H1 (cell line): ENCODE measurements around the gene CDC26. TPM values are rescaled to one million over a fixed set of nuclear protein-coding genes. Genes with fewer than 3 reads are reported as not detected.

Source experiments
- CTCF ChIA-PET: fragments of 300-600 bp; sonication (Branson Sonifier 250); formaldehyde crosslinking; loops from one replicate; lab custom pipeline; 2021; ENCODE audit not compliant: partially characterized antibody; lab: Charles Lee
- POLR2A ChIA-PET: fragments of 300-600 bp; sonication (Branson Sonifier 250); formaldehyde crosslinking; loops from one replicate; lab custom pipeline; 2021; ENCODE audit warnings: inconsistent platforms; ENCODE audit not compliant: partially characterized antibody; lab: Charles Lee
- DNase-seq, 2 experiments: peaks; one replicate each; pipeline versions ENCODE4 v3.0.0 to v3.0.0-alpha.2; 2010 to 2022; ENCODE audit warnings: low spot score in 2 of 2, low read depth in 1 of 2, mixed read lengths in 1 of 2
- FAIRE-seq: peaks from 2 replicates; lab custom pipeline; 2011; peaks lifted over from hg19 to GRCh38; lab: Jason Lieb, UNC
- H2AFZ ChIP-seq: 2 replicates; pipeline ENCODE4 v1.8.1; 2012; ENCODE audit warnings: low read length, inconsistent platforms
- H2AK5ac ChIP-seq: 2 replicates; pipeline ENCODE4 v1.6.1; 2013; ENCODE audit warnings: low read depth, low read length
- H2BK120ac ChIP-seq: replicated peaks from 2 replicates; pipeline ENCODE3; 2013; ENCODE audit warnings: low read depth, low read length, inconsistent platforms
- H2BK12ac ChIP-seq: 2 replicates; pipeline ENCODE4 v1.6.1; 2013; ENCODE audit warnings: low read depth, low read length
- H2BK15ac ChIP-seq: 2 replicates; pipeline ENCODE4 v1.6.1; 2013; ENCODE audit warnings: low read length
- H2BK20ac ChIP-seq: 2 replicates; pipeline ENCODE4 v1.6.1; 2013; ENCODE audit warnings: low read length
- H2BK5ac ChIP-seq: 2 replicates; pipeline ENCODE4 v1.6.1; 2013; ENCODE audit warnings: low read depth, low read length
- H3K14ac ChIP-seq: 2 replicates; pipeline ENCODE4 v1.6.1; 2013; ENCODE audit warnings: inconsistent platforms; ENCODE audit not compliant: insufficient read length
- H3K18ac ChIP-seq: 2 replicates; pipeline ENCODE4 v1.6.1; 2013; ENCODE audit warnings: low read length; ENCODE audit errors: extremely low read depth
- H3K23ac ChIP-seq: 2 replicates; pipeline ENCODE4 v1.6.1; 2013; ENCODE audit warnings: inconsistent platforms; ENCODE audit not compliant: insufficient read length
- H3K23me2 ChIP-seq: 2 replicates; pipeline ENCODE4 v1.6.1; 2013; ENCODE audit warnings: low read depth, low read length
- H3K27ac ChIP-seq: 2 replicates; pipeline ENCODE4 v1.6.1; 2011; ENCODE audit warnings: low read depth, low read length, inconsistent platforms
- H3K27me3 ChIP-seq, 4 experiments: replicated peaks in 1 of 4; 1 replicate in 1 of 4; 2 replicates in 3 of 4; pipeline versions ENCODE4 v1.6.1 to v1.8.1; 2011 to 2013; ENCODE audit warnings: low read length in 3 of 4, mild to moderate bottlenecking in 3 of 4, inconsistent platforms in 2 of 4, mixed read lengths in 2 of 4, moderate library complexity in 1 of 4; ENCODE audit not compliant: control insufficient read depth in 3 of 4, insufficient read depth in 3 of 4; ENCODE audit errors: extremely low read depth in 1 of 4
- H3K36me3 ChIP-seq, 4 experiments: 2 replicates each; pipeline versions ENCODE4 v1.6.1 to v1.8.1; 2011 to 2013; ENCODE audit warnings: mild to moderate bottlenecking in 4 of 4, low read length in 3 of 4, moderate library complexity in 2 of 4, control low read depth in 1 of 4, inconsistent platforms in 1 of 4; ENCODE audit not compliant: insufficient read depth in 4 of 4, control insufficient read depth in 2 of 4
- H3K4ac ChIP-seq: replicated peaks from 2 replicates; pipeline ENCODE3; 2013; ENCODE audit warnings: low read length, low read depth, mixed read lengths, inconsistent platforms; ENCODE audit not compliant: insufficient read length
- H3K4me1 ChIP-seq, 4 experiments: replicated peaks in 1 of 4; 1 replicate in 1 of 4; 2 replicates in 3 of 4; pipeline versions ENCODE4 v1.6.1 to v1.8.1; 2011 to 2013; ENCODE audit warnings: low read length in 3 of 4, inconsistent platforms in 2 of 4, mixed read lengths in 1 of 4; ENCODE audit not compliant: insufficient read depth in 4 of 4, control insufficient read depth in 3 of 4
- H3K4me2 ChIP-seq, 2 experiments: 2 replicates each; pipeline versions ENCODE4 v1.6.1 to v1.8.1; 2011 to 2013; ENCODE audit warnings: low read depth in 2 of 2, low read length in 2 of 2, control low read depth in 1 of 2, inconsistent platforms in 1 of 2, mild to moderate bottlenecking in 1 of 2; ENCODE audit not compliant: insufficient read depth in 1 of 2
- H3K4me3 ChIP-seq, 4 experiments: fragments of 200-600, 300-600 bp in 1 of 4; sonication (generic), shearing (Covaris generic), sonication (Bioruptor Twin) in 1 of 4; 2 replicates each; pipeline versions ENCODE4 v1.5.1 to v1.8.1; 2011 to 2016; ENCODE audit warnings: low read length in 4 of 4, low read depth in 3 of 4, control low read depth in 2 of 4, inconsistent platforms in 2 of 4, mild to moderate bottlenecking in 2 of 4, mixed read lengths in 1 of 4, moderate library complexity in 1 of 4; ENCODE audit not compliant: insufficient read depth in 2 of 4; ENCODE audit errors: extremely low read depth in 1 of 4
- H3K56ac ChIP-seq: replicated peaks from 2 replicates; pipeline ENCODE3; 2013; ENCODE audit warnings: low read depth, mild to moderate bottlenecking, mixed read lengths, low read length, inconsistent platforms; ENCODE audit not compliant: insufficient read length
- H3K79me1 ChIP-seq: 2 replicates; pipeline ENCODE4 v1.6.1; 2013; ENCODE audit warnings: low read depth, low read length, control low read depth
- H3K79me2 ChIP-seq, 2 experiments: 2 replicates each; pipeline versions ENCODE4 v1.6.1 to v1.8.1; 2012 to 2013; ENCODE audit warnings: low read length in 2 of 2, mild to moderate bottlenecking in 2 of 2, inconsistent platforms in 1 of 2; ENCODE audit not compliant: insufficient read depth in 2 of 2, control insufficient read depth in 1 of 2
- H3K9ac ChIP-seq, 4 experiments: replicated peaks in 1 of 4; 1 replicate in 1 of 4; 2 replicates in 3 of 4; pipeline versions ENCODE4 v1.6.1 to v1.8.1; 2011 to 2013; ENCODE audit warnings: low read depth in 3 of 4, low read length in 3 of 4, control low read depth in 2 of 4, mild to moderate bottlenecking in 2 of 4, moderate library complexity in 2 of 4, inconsistent platforms in 1 of 4; ENCODE audit errors: extremely low read depth in 1 of 4
- H3K9me3 ChIP-seq, 2 experiments: 2 replicates each; pipeline versions ENCODE4 v1.6.1 to v1.8.1; 2012 to 2013; ENCODE audit warnings: mild to moderate bottlenecking in 2 of 2, moderate library complexity in 2 of 2, control low read depth in 1 of 2, inconsistent platforms in 1 of 2, low read depth in 1 of 2, low read length in 1 of 2, mixed read lengths in 1 of 2; ENCODE audit not compliant: insufficient read depth in 2 of 2
- H4K20me1 ChIP-seq, 2 experiments: replicated peaks in 1 of 2; 2 replicates each; pipeline versions ENCODE3 to v1.8.1; 2011 to 2013; ENCODE audit warnings: inconsistent platforms in 2 of 2, low read length in 2 of 2, mild to moderate bottlenecking in 1 of 2; ENCODE audit not compliant: insufficient read depth in 2 of 2, control insufficient read depth in 1 of 2
- H4K5ac ChIP-seq: 2 replicates; pipeline ENCODE4 v1.6.1; 2013; ENCODE audit warnings: low read length, low read depth, mixed read lengths, inconsistent platforms; ENCODE audit not compliant: insufficient read length
- H4K8ac ChIP-seq: 2 replicates; pipeline ENCODE4 v1.8.0; 2013; ENCODE audit warnings: mild to moderate bottlenecking, moderate library complexity, low read length, inconsistent platforms; ENCODE audit not compliant: insufficient read depth; ENCODE audit errors: extremely low read depth
- H4K91ac ChIP-seq: replicated peaks from 2 replicates; pipeline ENCODE3; 2013; ENCODE audit warnings: low read length, mixed read lengths, inconsistent platforms; ENCODE audit not compliant: insufficient read length
- JUN ChIP-seq: IDR thresholded peaks from 2 replicates; pipeline ENCODE4 v1.6.1; 2011; ENCODE audit warnings: low read depth, mild to moderate bottlenecking, improper control_type of control experiment, low read length
- POLR2A ChIP-seq, 2 experiments: IDR thresholded peaks; 1 replicate in 1 of 2; 2 replicates in 1 of 2; pipeline ENCODE4 v1.6.1; 2011; ENCODE audit warnings: low read depth in 2 of 2, low read length in 2 of 2, mild to moderate bottlenecking in 2 of 2; ENCODE audit errors: control extremely low read depth in 1 of 2
- WGBS, 2 experiments: shearing (Covaris generic) in 1 of 2; methylation state at CpG; one replicate each; pipeline versions ENCODE4 v1.1.6 to v1.1.7; 2013 to 2015; ENCODE audit warnings: low lambda C conversion rate in 2 of 2, mixed read lengths in 2 of 2, inconsistent platforms in 1 of 2, low coverage in 1 of 2, missing lambda C conversion rate in 1 of 2; ENCODE audit not compliant: insufficient replicate concordance in 2 of 2, insufficient coverage in 1 of 2, insufficient read length in 1 of 2; ENCODE audit errors: extremely low coverage in 1 of 2, missing lambda C conversion rate in 1 of 2; 5-methylcytosine and 5-hydroxymethylcytosine counted together
- polyA plus RNA-seq, 7 experiments: library from polyadenylated mRNA; depleted of rRNA in 3 of 7; stranded (reverse) in 5 of 7; unstranded in 2 of 7; fragments of >200 nt in 5 of 7; fragments of 200-250 nt in 2 of 7; gene quantifications; 1 replicate in 5 of 7; 2 replicates in 1 of 7; 4 replicates in 1 of 7; pipeline versions ENCODE4 v1.2.1 to v1.2.3, GENCODE V29; 2011 to 2013; ENCODE audit warnings: missing spikeins in 2 of 7, mixed read lengths in 2 of 7
- total RNA-seq: library from RNA; stranded (reverse); fragmentation: NEBNext Ultra II Directional; extraction: Animal tissue kit (Norgen Biotek cat#: 25700); gene quantifications from 2 replicates; pipeline ENCODE4 v1.2.1, GENCODE V29; 2021

Gene CDC26
- total and polyA plus RNA-seq, 2 of the 8 experiments (the other 6 are each of a cell fraction or from before 2014, with no cell fraction given): 31.5 to 41.9 TPM

- Histone ChIP-seq H4K5ac (no peak overlapping the region), H3K56ac (no peak overlapping the region), H3K27ac (0 out of 2 replicates have a peak overlapping the region, but pooled peaks have one; percentile 22), H4K20me1 (peaks cover 0 to 2% of the 10 kb centered on the region in 2 experiments), H2AK5ac (no peak overlapping the region), H4K8ac (no peak overlapping the region), H2BK120ac (no peak overlapping the region), H2AFZ (peak overlapping the region; percentile 64), H3K23ac (no peak overlapping the region), H3K4me1 (peaks cover 0 to 10% (median 1%) of the 10 kb centered on the region in 4 experiments; a peak in 4 of 7 replicates), H3K4ac (no peak overlapping the region), H3K4me3 (peak overlapping the region; percentile 93 to 96 (median 94)), H2BK15ac (no peak overlapping the region), H2BK20ac (no peak overlapping the region), H2BK12ac (no peak overlapping the region), H3K18ac (no peak overlapping the region; the same call in 1 of the 2 replicates), H3K4me2 (peak overlapping the region; percentile 90 to 99), H3K79me1 (0 out of 2 replicates have a peak, but pooled peaks cover 3% of the 10 kb centered on the region), H4K91ac (no peak overlapping the region), H3K9me3 (no peaks in the 10 kb centered on the region), H3K36me3 (no peaks in the 10 kb centered on the region; a peak in 1 of 8 replicates), H2BK5ac (no peak overlapping the region), H3K79me2 (peaks cover 6 to 52% of the 10 kb centered on the region in 2 experiments), H3K23me2 (peaks cover 10% of the 10 kb centered on the region), H3K27me3 (no peaks in the 10 kb centered on the region), H3K14ac (no peak overlapping the region), H3K9ac (peak overlapping the region; percentile 45 to 78 (median 64))
- FAIRE-seq (no peak), DNase-seq (no peak)
- CTCF ChIA-PET: interaction anchor here (0.9 to 3.1 kb wide), 6 partner anchors 26 to 401 kb away, joined by 3 to 17 read pairs (median 3); partner anchors contain the start of genes CDC26, PRPF4 and SLC31A2
- 23% methylated on average over 11 of the region's 11 CpGs; no CpG with 5 or more reads in 1 of the 2 experiments for WGBS, 2 experiments
- POLR2A ChIA-PET: interaction anchor here (0.7 to 2.9 kb wide), 7 partner anchors 11 to 190 kb away, joined by 3 to 10 read pairs (median 5); partner anchors contain the start of genes C9orf43, CDC26, POLE3 and PRPF4
- TF ChIP-seq POLR2A (IDR thresholded peaks at IDR 0.05; ENCODE audit: control extremely low read depth in 1 of 2, low read depth in 2 of 2, low read length in 2 of 2): peak in 1 of 2 experiments; percentile 14; a peak in 1 of 3 replicates
- TF ChIP-seq JUN: no peak
Measured at GRCh38 chr9:113220467-113221002, 54.8 kb downstream of the CDC26 start.
